ENCODE data around the gene SRRT.

The SRRT gene

GRCh38 chr7:100860702-100861615, 13.9 kb upstream of the SRRT start:
- no peaks in the 10 kb centered on the region for H3K27me3 ChIP-seq (ENCODE audit: control insufficient read depth, insufficient read depth, low read length)
- no peak overlapping the region for H3K4me3 ChIP-seq (ENCODE audit: low read depth, low read length)
- H3K36me3 ChIP-seq (ENCODE audit: control insufficient read depth, insufficient read depth, low read length): peaks cover 34% of the 10 kb centered on the region
- H3K9ac ChIP-seq (ENCODE audit: low read depth, low read length): no peak overlapping the region
- no peaks in the 10 kb centered on the region for H3K9me3 ChIP-seq (ENCODE audit: control insufficient read depth, insufficient read depth, low read length)
- H3K4me1 ChIP-seq (ENCODE audit: control insufficient read depth, insufficient read depth, low read length): no peaks in the 10 kb centered on the region

- Histone ChIP-seq H3K36me3 (ENCODE audit: control insufficient read depth, insufficient read depth, low read length) (peaks cover 34% of the 10 kb centered on the region), H3K4me1 (ENCODE audit: control insufficient read depth, insufficient read depth, low read length) (peaks cover 2% of the 10 kb centered on the region), H3K27me3 (ENCODE audit: control insufficient read depth, insufficient read depth, low read length) (no peaks in the 10 kb centered on the region)
These were observed 13.3 kb upstream of the SRRT start for GRCh38 chr7:100861616-100861985.

GRCh38 chr7:100863406-100863950, 11.4 kb upstream of the SRRT start:
- no peak overlapping the region for H3K9ac ChIP-seq (ENCODE audit: low read depth, low read length)
- H3K27me3 ChIP-seq (ENCODE audit: control insufficient read depth, insufficient read depth, low read length): no peaks in the 10 kb centered on the region
- H3K4me1 ChIP-seq (ENCODE audit: control insufficient read depth, insufficient read depth, low read length): peaks cover 4% of the 10 kb centered on the region
- peaks cover 34% of the 10 kb centered on the region for H3K36me3 ChIP-seq (ENCODE audit: control insufficient read depth, insufficient read depth, low read length)
- H3K4me3 ChIP-seq (ENCODE audit: low read depth, low read length): no peak overlapping the region
- H3K9me3 ChIP-seq (ENCODE audit: control insufficient read depth, insufficient read depth, low read length): no peaks in the 10 kb centered on the region

More at GRCh38 chr7:100861616-100861985, 13.3 kb upstream of the SRRT start:
- Histone ChIP-seq H3K4me3 (ENCODE audit: low read depth, low read length) (no peak overlapping the region), H3K9me3 (ENCODE audit: control insufficient read depth, insufficient read depth, low read length) (no peaks in the 10 kb centered on the region), H3K9ac (ENCODE audit: low read depth, low read length) (no peak overlapping the region)

DNA sequence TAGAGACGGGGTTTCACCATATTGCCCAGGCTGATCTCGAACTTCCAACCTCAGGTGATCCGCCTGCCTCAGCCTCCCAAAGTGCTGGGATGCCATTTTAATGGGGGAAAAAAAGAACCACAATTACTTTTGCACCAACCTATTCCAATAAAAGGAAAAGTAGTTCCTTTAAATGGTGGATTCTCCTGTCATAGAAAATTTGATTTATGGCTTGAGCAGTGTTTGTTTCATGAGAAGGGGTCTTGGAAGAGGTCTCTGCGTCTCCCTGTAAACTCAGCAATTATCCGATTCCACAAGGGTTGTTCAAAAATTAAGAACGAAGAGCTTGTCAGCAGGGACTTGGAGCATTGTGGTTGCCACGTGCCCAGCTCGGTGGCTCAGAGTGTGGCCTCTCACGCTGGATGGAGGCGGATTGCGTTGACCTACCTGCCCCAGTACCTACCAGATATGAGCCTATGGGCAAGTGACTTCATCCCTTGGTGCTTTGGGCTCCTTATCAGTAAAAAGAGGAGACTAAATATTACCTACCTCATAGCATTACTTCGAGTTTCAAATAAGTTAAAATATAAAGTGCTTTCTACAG, 10.5 kb upstream of the SRRT start:
- H3K4me1 ChIP-seq (ENCODE audit: control insufficient read depth, insufficient read depth, low read length): peaks cover 4% of the 10 kb centered on the region
- H3K4me3 ChIP-seq (ENCODE audit: low read depth, low read length): no peak overlapping the region
- H3K9ac ChIP-seq (ENCODE audit: low read depth, low read length): no peak overlapping the region
- H3K27me3 ChIP-seq (ENCODE audit: control insufficient read depth, insufficient read depth, low read length): no peaks in the 10 kb centered on the region
- H3K36me3 ChIP-seq (ENCODE audit: control insufficient read depth, insufficient read depth, low read length): peaks cover 40% of the 10 kb centered on the region
- H3K9me3 ChIP-seq (ENCODE audit: control insufficient read depth, insufficient read depth, low read length): no peaks in the 10 kb centered on the region

DNA sequence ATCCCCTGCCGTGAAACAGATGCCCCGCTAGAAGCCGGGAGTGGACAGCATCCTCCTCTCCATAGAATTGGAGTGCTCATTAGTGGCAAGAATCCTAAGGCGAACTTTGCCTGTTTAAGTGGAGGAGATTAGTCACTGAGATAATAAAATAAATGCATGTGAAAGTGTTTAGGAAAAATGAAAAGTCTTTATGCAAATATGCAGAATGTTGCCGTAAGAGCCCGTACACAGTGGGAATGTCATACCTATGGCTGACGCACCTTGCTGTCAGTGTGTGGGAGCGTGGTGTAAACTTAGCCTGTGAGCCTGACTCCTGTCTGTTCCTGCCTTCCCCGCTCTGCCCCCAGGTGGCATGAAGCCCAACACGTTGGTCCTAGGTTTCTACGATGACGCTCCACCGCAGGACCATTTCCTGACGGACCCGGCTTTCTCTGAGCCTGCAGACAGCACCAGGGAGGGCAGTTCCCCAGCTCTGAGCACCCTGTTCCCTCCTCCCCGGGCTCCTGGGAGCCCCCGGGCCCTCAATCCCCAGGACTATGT, 9.5 kb upstream of the SRRT start:
- H3K4me3 ChIP-seq (ENCODE audit: low read depth, low read length): no peak overlapping the region
- peaks cover 39% of the 10 kb centered on the region for H3K36me3 ChIP-seq (ENCODE audit: control insufficient read depth, insufficient read depth, low read length)
- H3K9ac ChIP-seq (ENCODE audit: low read depth, low read length): no peak overlapping the region
- no peaks in the 10 kb centered on the region for H3K9me3 ChIP-seq (ENCODE audit: control insufficient read depth, insufficient read depth, low read length)
- peaks cover 4% of the 10 kb centered on the region for H3K4me1 ChIP-seq (ENCODE audit: control insufficient read depth, insufficient read depth, low read length)
- H3K27me3 ChIP-seq (ENCODE audit: control insufficient read depth, insufficient read depth, low read length): no peaks in the 10 kb centered on the region

GRCh38 chr7:100865938-100866728, 8.8 kb upstream of the SRRT start:
- H3K4me3 ChIP-seq (ENCODE audit: low read depth, low read length): no peak overlapping the region
- H3K27me3 ChIP-seq (ENCODE audit: control insufficient read depth, insufficient read depth, low read length): no peaks in the 10 kb centered on the region
- H3K4me1 ChIP-seq (ENCODE audit: control insufficient read depth, insufficient read depth, low read length): peaks cover 4% of the 10 kb centered on the region
- H3K9me3 ChIP-seq (ENCODE audit: control insufficient read depth, insufficient read depth, low read length): no peaks in the 10 kb centered on the region
- H3K9ac ChIP-seq (ENCODE audit: low read depth, low read length): peak overlapping the region; percentile 26
- H3K36me3 ChIP-seq (ENCODE audit: control insufficient read depth, insufficient read depth, low read length): peaks cover 41% of the 10 kb centered on the region

DNA sequence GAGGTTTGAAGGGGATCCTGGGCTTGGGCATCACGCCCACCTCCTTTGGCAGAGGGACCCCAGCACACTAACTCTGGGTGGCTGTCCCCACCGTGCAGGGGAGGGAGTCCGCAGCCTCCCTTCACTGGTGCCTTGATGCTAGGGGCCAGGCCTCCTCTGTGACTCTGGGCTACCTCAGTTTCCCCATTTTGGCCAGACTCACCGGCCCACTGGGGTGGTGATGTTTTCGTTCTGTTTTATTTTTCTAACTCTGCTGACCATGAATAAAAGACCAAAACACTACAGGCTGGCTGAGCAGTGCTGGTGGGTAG, 8.2 kb upstream of the SRRT start:
- no peaks in the 10 kb centered on the region for H3K27me3 ChIP-seq (ENCODE audit: control insufficient read depth, insufficient read depth, low read length)
- H3K36me3 ChIP-seq (ENCODE audit: control insufficient read depth, insufficient read depth, low read length): peaks cover 42% of the 10 kb centered on the region
- H3K4me1 ChIP-seq (ENCODE audit: control insufficient read depth, insufficient read depth, low read length): peaks cover 4% of the 10 kb centered on the region
- peak overlapping the region; percentile 93 for H3K4me3 ChIP-seq (ENCODE audit: low read depth, low read length)
- H3K9me3 ChIP-seq (ENCODE audit: control insufficient read depth, insufficient read depth, low read length): no peaks in the 10 kb centered on the region
- peak overlapping the region; percentile 26 for H3K9ac ChIP-seq (ENCODE audit: low read depth, low read length)

GRCh38 chr7:100867040-100867775, 7.7 kb upstream of the SRRT start, which contains the start of gene TRIP6:
TSS of gene TRIP6 (plus strand) at chr7:100867387. CDS start at chr7:100867498, 111 bp downstream.
- Histone ChIP-seq H3K27me3 (ENCODE audit: control insufficient read depth, insufficient read depth, low read length) (no peaks in the 10 kb centered on the region), H3K9ac (ENCODE audit: low read depth, low read length) (peak within 1 kb of the TSS; percentile 98)

GRCh38 chr7:100867776-100868485, 7.0 kb upstream of the SRRT start:
- no peaks in the 10 kb centered on the region for H3K9me3 ChIP-seq (ENCODE audit: control insufficient read depth, insufficient read depth, low read length)
- peak overlapping the region; percentile 93 for H3K4me3 ChIP-seq (ENCODE audit: low read depth, low read length)
- H3K4me1 ChIP-seq (ENCODE audit: control insufficient read depth, insufficient read depth, low read length): peaks cover 4% of the 10 kb centered on the region
- no peaks in the 10 kb centered on the region for H3K27me3 ChIP-seq (ENCODE audit: control insufficient read depth, insufficient read depth, low read length)
- peaks cover 40% of the 10 kb centered on the region for H3K36me3 ChIP-seq (ENCODE audit: control insufficient read depth, insufficient read depth, low read length)
- peak overlapping the region; percentile 98 for H3K9ac ChIP-seq (ENCODE audit: low read depth, low read length)

More at GRCh38 chr7:100867040-100867775, 7.7 kb upstream of the SRRT start, which contains the start of gene TRIP6:
- H3K9me3 ChIP-seq (ENCODE audit: control insufficient read depth, insufficient read depth, low read length): no peaks in the 10 kb centered on the region
- H3K36me3 ChIP-seq (ENCODE audit: control insufficient read depth, insufficient read depth, low read length): peaks cover 40% of the 10 kb centered on the region
- peak within 1 kb of the TSS; percentile 93 for H3K4me3 ChIP-seq (ENCODE audit: low read depth, low read length)
- H3K4me1 ChIP-seq (ENCODE audit: control insufficient read depth, insufficient read depth, low read length): peaks cover 4% of the 10 kb centered on the region

DNA sequence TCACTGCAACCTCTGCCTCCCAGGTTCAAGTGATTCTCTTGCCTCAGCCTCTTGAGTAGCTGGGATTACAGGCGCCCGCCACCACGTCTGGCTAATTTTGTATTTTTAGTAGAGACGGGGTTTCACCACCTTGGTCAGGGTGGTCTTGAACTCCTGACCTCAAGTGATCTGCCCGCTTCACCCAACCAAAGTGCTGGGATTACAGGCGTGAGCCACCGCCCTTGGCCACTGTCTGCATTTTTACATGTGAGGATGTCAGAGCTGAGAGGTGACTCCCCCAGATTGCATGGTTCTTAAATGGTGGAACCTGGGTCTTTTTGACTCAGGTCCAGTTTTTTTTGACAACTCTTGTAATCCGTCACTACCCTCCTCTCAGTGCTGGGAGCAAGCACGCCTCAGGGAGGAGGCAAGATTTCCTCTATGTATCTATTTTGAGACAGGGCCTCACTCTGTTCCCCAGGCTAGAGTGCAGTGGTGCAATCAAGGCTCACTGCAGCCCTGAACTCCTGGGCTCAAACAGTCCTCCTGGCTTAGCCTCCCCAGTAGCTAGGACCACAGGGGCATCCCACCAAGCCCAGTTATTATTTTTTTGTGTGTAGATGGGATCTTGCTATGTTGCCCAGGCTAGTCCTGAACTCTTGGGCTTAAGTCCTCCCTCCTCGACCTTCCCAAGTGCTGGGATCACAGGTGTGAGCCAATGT, 1.2 kb upstream of the SRRT start:
- H3K9ac ChIP-seq (ENCODE audit: low read depth, low read length): peak overlapping the region; percentile 96
- H3K4me3 ChIP-seq (ENCODE audit: low read depth, low read length): peak overlapping the region; percentile 97
- H3K4me1 ChIP-seq (ENCODE audit: control insufficient read depth, insufficient read depth, low read length): peaks cover 3% of the 10 kb centered on the region
- H3K36me3 ChIP-seq (ENCODE audit: control insufficient read depth, insufficient read depth, low read length): peaks cover 43% of the 10 kb centered on the region
- no peaks in the 10 kb centered on the region for H3K27me3 ChIP-seq (ENCODE audit: control insufficient read depth, insufficient read depth, low read length)
- no peaks in the 10 kb centered on the region for H3K9me3 ChIP-seq (ENCODE audit: control insufficient read depth, insufficient read depth, low read length)

All from iPS-15b (cell line).